GM21825 (cell line): ENCODE measurements around the gene IGDCC3.
"Not testable (repeated sequence)": the region's sequence is repeated elsewhere in the genome, so short reads cannot be mapped to it uniquely, and the experiment has no call there.

Source experiments
- ATAC-seq: cut with Tn5 transposase; IDR thresholded peaks from one replicate; pipeline ENCODE4 v1.9.1; 2021; ENCODE audit warnings: mild to moderate bottlenecking, moderate library complexity; ENCODE audit not compliant: unreplicated experiment

Gene IGDCC3

GRCh38 chr15:65371976-65372786 is 5.6 kb downstream of the IGDCC3 start:
- ATAC-seq = no peak

GRCh38 chr15:65370885-65371284 is 6.9 kb downstream of the IGDCC3 start:
- ATAC-seq = no peak

GRCh38 chr15:65369651-65370050 is 8.2 kb downstream of the IGDCC3 start:
- ATAC-seq = no peak

GRCh38 chr15:65369212-65369547 is 8.6 kb downstream of the IGDCC3 start:
- ATAC-seq = no peak

GRCh38 chr15:65368302-65369211 is 9.2 kb downstream of the IGDCC3 start:
- no peak for ATAC-seq

DNA sequence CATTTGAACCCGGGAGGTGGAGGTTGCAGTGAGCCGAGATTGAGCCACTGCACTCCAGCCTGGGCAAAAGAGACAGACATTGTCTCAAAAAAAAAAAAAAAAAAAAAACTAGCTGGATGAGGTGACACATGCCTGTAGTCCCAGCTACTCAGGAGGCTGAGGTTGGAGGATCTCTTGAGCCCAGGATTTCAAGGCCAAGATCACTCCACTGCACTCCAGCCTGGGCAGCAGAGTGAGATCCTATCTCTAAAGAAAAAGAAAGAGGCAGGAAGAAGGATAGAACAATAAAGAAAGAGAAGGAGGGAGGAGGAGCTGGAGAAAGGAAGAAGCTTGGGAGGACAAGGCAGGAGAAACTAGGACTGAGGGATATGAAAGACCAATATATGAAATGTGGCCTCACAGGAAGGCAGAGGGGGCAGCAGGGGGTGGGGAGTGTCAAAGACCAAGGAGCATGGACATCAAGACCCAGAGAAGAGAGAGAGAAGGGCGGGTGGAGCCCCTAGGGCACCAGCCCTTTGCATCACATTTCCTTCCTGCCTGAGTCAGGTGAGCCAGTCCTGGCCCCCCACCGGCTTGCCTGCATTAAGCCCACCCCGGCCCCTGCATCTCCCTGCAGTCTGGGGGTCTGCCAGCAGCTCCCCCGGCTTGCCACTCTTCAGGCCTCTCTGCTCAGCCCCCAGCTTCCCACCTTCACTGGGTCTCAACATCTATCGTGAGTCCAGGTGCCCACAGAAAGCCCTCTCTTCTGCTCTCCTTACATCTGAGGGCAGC is 11.5 kb downstream of the IGDCC3 start:
- no peak for ATAC-seq

DNA sequence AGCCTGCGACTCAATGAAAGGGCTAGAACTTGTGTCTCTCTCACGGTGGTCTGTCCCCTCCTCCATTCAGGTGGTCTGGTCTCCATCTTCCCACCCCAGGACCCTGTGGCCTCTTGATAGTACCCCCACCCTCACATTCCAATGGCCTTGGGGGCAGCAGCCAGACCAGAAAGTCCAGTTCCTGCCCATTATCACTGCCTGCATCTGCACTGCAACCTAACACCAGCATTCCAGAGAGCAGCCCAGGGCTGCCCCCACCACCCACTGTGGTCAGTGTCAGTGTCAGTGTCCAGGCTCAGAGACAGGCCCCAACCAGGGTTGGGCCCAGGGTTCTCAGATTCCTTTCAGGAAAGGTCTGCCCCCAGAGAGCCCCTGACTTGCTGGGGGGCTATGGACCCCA is 12.6 kb downstream of the IGDCC3 start:
- no peak for ATAC-seq

DNA sequence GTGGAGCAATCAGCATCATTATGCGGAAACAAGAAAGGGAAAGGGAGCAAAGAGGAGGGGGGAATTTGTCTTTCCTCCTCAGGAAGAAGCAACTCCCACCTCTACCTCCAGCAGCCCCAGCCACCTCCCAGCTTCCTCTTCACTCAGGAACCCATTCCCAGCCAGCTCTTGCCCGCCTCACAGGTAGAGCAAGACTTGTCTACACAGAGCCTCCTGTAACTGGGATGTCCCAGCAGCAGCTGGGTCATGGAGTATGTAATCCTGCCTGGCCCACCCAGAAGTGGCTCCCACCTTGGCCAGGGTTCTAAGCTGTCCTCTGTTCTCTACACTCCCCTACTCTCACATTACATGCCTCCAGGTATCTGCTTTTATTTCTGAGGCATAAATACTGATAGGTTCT is 14.0 kb downstream of the IGDCC3 start:
- no peak for ATAC-seq

DNA sequence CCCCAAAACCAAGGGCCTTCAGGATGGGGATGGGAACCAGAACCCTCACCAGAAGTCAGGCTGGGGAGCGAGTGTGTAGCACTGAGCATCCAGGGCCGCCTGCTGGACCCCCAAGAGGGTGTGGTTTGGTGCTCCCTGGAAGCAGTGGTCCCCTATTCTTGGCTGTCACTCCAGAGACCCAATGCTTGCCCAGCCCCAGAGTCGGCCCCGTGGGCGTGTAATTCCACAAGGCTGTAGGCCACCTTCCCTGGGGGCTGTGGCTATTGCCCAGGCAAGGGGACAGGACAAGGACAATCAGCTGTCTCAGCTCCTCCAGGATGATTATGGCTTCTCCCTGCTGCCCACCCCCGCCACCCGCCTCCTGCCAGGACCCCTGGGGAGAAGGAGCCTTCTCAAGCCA is 14.5 kb downstream of the IGDCC3 start:
- ATAC-seq = no peak

- ATAC-seq = no peak
These were observed 15.3 kb downstream of the IGDCC3 start for GRCh38 chr15:65362491-65362890.

GRCh38 chr15:65361708-65362459 is 15.9 kb downstream of the IGDCC3 start:
- ATAC-seq = no peak

- no peak for ATAC-seq
These were observed 17.3 kb downstream of the IGDCC3 start for GRCh38 chr15:65360506-65360905.

- ATAC-seq = no peak
These were observed 21.8 kb downstream of the IGDCC3 start for GRCh38 chr15:65355988-65356353.

- ATAC-seq = no peak
These were observed 22.4 kb downstream of the IGDCC3 start for GRCh38 chr15:65355173-65355987.

DNA sequence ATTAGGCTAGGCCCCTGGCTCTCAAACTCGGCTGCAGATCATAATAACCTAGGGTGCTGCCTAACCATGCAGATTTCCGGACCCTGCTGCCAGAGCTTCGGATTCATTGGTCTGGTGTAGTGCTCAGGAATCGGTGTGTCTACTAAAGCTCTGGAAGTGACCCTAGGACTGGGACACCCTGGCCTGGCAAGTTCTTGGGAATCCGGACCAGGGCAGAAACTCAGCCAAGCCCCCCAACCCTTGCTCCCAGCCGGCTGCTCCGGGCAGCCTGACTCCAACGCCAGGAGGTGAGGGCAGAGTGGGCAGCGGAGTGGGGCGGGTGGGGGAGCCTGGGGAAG is 23.0 kb downstream of the IGDCC3 start:
- ATAC-seq = no peak

DNA sequence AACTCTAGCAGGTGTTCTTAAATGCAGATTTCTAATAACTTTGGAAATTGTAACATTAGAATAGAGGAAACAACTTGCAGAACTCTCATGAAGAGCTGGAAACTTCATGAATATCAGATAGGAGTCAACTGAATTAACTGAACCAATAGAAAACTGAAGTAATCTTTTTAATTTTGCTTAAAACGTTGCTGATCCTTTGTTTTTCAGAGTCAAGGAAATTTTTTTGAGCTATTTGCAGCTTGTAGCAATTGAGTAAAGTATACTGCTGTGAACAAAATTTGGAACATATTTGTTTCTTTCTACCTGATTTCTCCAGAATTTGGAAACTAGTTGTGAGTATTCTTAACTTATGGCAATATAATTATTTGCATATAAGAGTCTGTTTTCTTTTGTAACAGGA is 25.8 kb downstream of the IGDCC3 start:
- ATAC-seq = not testable (repeated sequence)

DNA sequence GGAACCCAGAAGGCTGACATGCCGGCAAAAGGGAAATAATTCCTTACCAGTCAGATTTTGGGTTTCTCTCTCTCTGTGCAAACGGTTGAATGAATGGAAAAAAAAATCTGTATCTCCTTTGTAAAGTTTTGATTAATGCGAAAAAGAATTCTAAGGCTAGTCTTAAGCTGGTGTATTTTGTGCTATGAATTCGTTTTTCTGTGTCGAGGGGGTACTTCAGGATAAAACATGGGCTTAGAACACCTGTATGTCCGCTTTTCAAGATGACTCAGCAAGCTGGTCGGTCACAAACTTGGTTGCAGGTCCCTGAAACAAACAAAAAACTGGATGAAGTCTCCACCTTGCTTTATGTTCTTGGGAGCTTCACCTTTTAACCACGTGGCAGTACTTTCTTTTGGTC is 28.5 kb downstream of the IGDCC3 start:
- no peak for ATAC-seq

- ATAC-seq = not testable (repeated sequence)
These were observed 30.0 kb downstream of the IGDCC3 start for GRCh38 chr15:65347756-65348155.

DNA sequence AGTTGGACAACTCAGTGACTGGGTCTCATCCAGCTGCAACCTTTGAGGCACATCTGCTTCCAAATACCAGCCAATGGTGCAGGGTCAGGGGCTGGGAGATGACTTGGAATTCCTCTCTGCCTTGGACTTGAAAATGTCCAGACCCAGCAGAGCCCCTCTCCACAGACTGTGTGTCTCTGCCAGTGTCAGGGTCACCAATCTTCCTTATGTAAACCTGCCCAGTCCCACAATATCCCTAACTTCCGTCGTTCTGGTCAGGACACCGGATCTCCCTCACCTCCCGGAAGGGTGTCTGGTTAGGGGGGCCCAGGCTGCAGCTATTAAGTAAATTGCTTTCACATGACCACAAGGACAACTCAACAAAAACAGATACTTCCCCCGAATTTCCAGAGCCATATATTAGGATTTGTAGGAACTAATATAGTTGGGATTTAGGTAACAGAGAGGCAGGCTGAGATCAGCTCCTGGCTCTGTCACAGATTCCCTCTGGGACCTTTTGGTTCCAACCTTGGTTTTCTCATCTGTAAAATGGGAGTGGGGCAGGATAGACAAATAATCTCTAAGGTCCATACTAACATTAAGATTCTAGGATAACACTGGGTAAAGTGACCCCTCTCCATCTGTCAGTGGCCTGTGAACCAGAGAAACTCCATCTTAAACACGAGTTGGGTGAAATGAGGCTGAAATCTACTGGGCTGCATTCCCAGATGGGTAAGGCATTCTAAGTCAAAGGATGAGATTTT is 30.8 kb downstream of the IGDCC3 start:
- ATAC-seq = no peak
